ENCODE data around the gene PGA4. TPM values are rescaled to one million over a fixed set of nuclear protein-coding genes. Genes with fewer than 3 reads are reported as not detected.
A peak's percentile ranks its signal among the peaks of the same experiment; 100 is the strongest.

PGA4 gene
- total RNA-seq, 1 experiment from 2014 or later: not detected

- ChIA-PET CTCF (interaction anchor here (0.5 to 1.6 kb wide), 6 partner anchors 10 to 412 kb away, joined by 3 to 8 read pairs (median 4); partner anchors contain the start of gene VWCE), POLR2A (interaction anchor here (1.0 kb wide), 1 partner anchor 82 kb away, joined by 3 read pairs; the partner anchor contains the start of gene TMEM138)
- no peak for DNase-seq (ENCODE audit: low spot score)
- TF ChIP-seq ZMAT4 (CRISPR knock-in tag; IDR thresholded peaks at IDR 0.05): no peak
- TF ChIP-seq NR3C1 (CRISPR knock-in tag; conservative IDR thresholded peaks at IDR 0.05; ENCODE audit: low read depth): no peak
- TF ChIP-seq FOXJ3 (CRISPR knock-in tag; IDR thresholded peaks at IDR 0.05; ENCODE audit: borderline replicate concordance): no peak
- TF ChIP-seq, protein P1, sequence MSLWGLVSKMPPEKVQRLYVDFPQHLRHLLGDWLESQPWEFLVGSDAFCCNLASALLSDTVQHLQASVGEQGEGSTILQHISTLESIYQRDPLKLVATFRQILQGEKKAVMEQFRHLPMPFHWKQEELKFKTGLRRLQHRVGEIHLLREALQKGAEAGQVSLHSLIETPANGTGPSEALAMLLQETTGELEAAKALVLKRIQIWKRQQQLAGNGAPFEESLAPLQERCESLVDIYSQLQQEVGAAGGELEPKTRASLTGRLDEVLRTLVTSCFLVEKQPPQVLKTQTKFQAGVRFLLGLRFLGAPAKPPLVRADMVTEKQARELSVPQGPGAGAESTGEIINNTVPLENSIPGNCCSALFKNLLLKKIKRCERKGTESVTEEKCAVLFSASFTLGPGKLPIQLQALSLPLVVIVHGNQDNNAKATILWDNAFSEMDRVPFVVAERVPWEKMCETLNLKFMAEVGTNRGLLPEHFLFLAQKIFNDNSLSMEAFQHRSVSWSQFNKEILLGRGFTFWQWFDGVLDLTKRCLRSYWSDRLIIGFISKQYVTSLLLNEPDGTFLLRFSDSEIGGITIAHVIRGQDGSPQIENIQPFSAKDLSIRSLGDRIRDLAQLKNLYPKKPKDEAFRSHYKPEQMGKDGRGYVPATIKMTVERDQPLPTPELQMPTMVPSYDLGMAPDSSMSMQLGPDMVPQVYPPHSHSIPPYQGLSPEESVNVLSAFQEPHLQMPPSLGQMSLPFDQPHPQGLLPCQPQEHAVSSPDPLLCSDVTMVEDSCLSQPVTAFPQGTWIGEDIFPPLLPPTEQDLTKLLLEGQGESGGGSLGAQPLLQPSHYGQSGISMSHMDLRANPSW (CRISPR knock-in tag; conservative IDR thresholded peaks at IDR 0.05; ENCODE audit: low read depth): no peak
- no peak for TF ChIP-seq ZNF423 (CRISPR knock-in tag; IDR thresholded peaks at IDR 0.05)
- TF ChIP-seq USF2 (CRISPR knock-in tag; IDR thresholded peaks at IDR 0.05): no peak
- no peak overlapping the region for H3K4me3 Mint-ChIP-seq
- no peak; the same call in 1 of the 2 replicates for ATAC-seq
- H3K27me3 Mint-ChIP-seq (ENCODE audit: low read depth): peaks cover 2% of the 10 kb centered on the region; the same call in 1 of the 2 replicates
- no peaks in the 10 kb centered on the region for H3K9me3 Mint-ChIP-seq
- 0 out of 2 replicates have a peak overlapping the region, but pooled peaks have one; percentile 20 for H3K27ac Mint-ChIP-seq
- peaks cover 30% of the 10 kb centered on the region for H3K36me3 Mint-ChIP-seq
- H3K4me1 Mint-ChIP-seq: peaks cover 31% of the 10 kb centered on the region
Observed at GRCh38 chr11:61279934-61280659, 58.0 kb downstream of the PGA4 start.

GRCh38 chr11:61280883-61281580, 58.9 kb downstream of the PGA4 start:
- H3K4me1 Mint-ChIP-seq: peaks cover 31% of the 10 kb centered on the region
- H3K9me3 Mint-ChIP-seq: no peaks in the 10 kb centered on the region
- peaks cover 2% of the 10 kb centered on the region; the same call in 1 of the 2 replicates for H3K27me3 Mint-ChIP-seq (ENCODE audit: low read depth)
- peaks cover 38% of the 10 kb centered on the region for H3K36me3 Mint-ChIP-seq
- TF ChIP-seq ZNF138 (CRISPR knock-in tag; conservative IDR thresholded peaks at IDR 0.05) (no peak), ARID4B (CRISPR knock-in tag; IDR thresholded peaks at IDR 0.05; ENCODE audit: borderline replicate concordance) (no peak), GTF2I (CRISPR knock-in tag; conservative IDR thresholded peaks at IDR 0.05) (no peak), PRRX2 (CRISPR knock-in tag; IDR thresholded peaks at IDR 0.05) (no peak), MYBL2 (CRISPR knock-in tag; IDR thresholded peaks at IDR 0.05) (no peak)
- TF ChIP-seq, protein P2, sequence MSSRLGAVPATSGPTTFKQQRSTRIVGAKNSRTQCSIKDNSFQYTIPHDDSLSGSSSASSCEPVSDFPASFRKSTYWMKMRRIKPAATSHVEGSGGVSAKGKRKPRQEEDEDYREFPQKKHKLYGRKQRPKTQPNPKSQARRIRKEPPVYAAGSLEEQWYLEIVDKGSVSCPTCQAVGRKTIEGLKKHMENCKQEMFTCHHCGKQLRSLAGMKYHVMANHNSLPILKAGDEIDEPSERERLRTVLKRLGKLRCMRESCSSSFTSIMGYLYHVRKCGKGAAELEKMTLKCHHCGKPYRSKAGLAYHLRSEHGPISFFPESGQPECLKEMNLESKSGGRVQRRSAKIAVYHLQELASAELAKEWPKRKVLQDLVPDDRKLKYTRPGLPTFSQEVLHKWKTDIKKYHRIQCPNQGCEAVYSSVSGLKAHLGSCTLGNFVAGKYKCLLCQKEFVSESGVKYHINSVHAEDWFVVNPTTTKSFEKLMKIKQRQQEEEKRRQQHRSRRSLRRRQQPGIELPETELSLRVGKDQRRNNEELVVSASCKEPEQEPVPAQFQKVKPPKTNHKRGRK (CRISPR knock-in tag; IDR thresholded peaks at IDR 0.05; ENCODE audit: borderline replicate concordance): no peak
- H3K4me3 Mint-ChIP-seq: no peak overlapping the region
- no peak for DNase-seq (ENCODE audit: low spot score)
- no peak for ATAC-seq
- H3K27ac Mint-ChIP-seq: no peak overlapping the region
- POLR2A ChIA-PET: interaction anchor here (0.9 to 1.3 kb wide), 4 partner anchors 13 to 148 kb away, joined by 3 to 7 read pairs (median 4); partner anchors contain the start of genes CPSF7, CYB561A3, SDHAF2 and TMEM138
- CTCF ChIA-PET: interaction anchor here (0.6 to 1.6 kb wide), 13 partner anchors 9 to 381 kb away, joined by 3 to 20 read pairs (median 4); partner anchors contain the start of genes CYB561A3, LRRC10B, TMEM138 and VWCE

Other genes starting within 250 kb of the PGA4 start
- gene CD5, start 119.9 kb upstream of the PGA4 start, total RNA-seq (2021): 0.30 to 0.37 TPM (median 0.32 TPM) in 3 replicates
- gene VPS37C, start 60.9 kb upstream of the PGA4 start, total RNA-seq (2021): 22.2 to 23.9 TPM (median 23.4 TPM) in 3 replicates
- gene PGA3, start 18.8 kb upstream of the PGA4 start, total RNA-seq (2021): 0.20 to 0.37 TPM in 2 of 3 replicates, not detected in the other
- 0.16 to 0.35 TPM (median 0.30 TPM) in 3 replicates for gene PGA5, start 18.8 kb downstream of the PGA4 start, total RNA-seq (2021)
- gene VWCE, start 73.0 kb downstream of the PGA4 start, total RNA-seq (2021): 13.8 to 21.9 TPM (median 17.4 TPM) in 3 replicates
- 270 to 316 TPM (median 295 TPM) in 3 replicates for gene DDB1, start 110.8 kb downstream of the PGA4 start, total RNA-seq (2021)
- gene TKFC, start 110.9 kb downstream of the PGA4 start, total RNA-seq (2021): 86.8 to 96.5 TPM (median 87.8 TPM) in 3 replicates
- gene CYB561A3, start 139.5 kb downstream of the PGA4 start, total RNA-seq (2021): 34.3 to 38.8 TPM (median 35.0 TPM) in 3 replicates
- gene TMEM138, start 140.0 kb downstream of the PGA4 start, total RNA-seq (2021): 34.0 to 39.0 TPM (median 38.8 TPM) in 3 replicates
- gene TMEM216, start 170.2 kb downstream of the PGA4 start, total RNA-seq (2021): 16.4 to 20.8 TPM (median 17.9 TPM) in 3 replicates
- gene CPSF7, start 207.6 kb downstream of the PGA4 start, total RNA-seq (2021): 86.0 to 90.7 TPM (median 88.3 TPM) in 3 replicates
- gene SDHAF2, start 207.8 kb downstream of the PGA4 start, total RNA-seq (2021): 36.2 to 36.8 TPM (median 36.5 TPM) in 3 replicates

All from WTC11 (cell line).